HEK293T (cell line): ENCODE results near the gene GEMIN4.

Experiments used
- FOXK2 ChIP-seq: fragments of 450-650 bp; IDR thresholded peaks from 2 replicates; pipeline ENCODE4 v1.6.1; 2016; ENCODE audit warnings: mild to moderate bottlenecking
- FOXM1 ChIP-seq: fragments of 450-650 bp; IDR thresholded peaks from 2 replicates; pipeline ENCODE4 v1.6.1; 2017; ENCODE audit warnings: mild to moderate bottlenecking, borderline replicate concordance
- LEF1 ChIP-seq: fragments of 450-650 bp; IDR thresholded peaks from 2 replicates; pipeline ENCODE4 v1.6.1; 2017; ENCODE audit warnings: mild to moderate bottlenecking, borderline replicate concordance
- SP1 ChIP-seq: fragments of 450-650 bp; IDR thresholded peaks from 2 replicates; pipeline ENCODE4 v1.6.1; 2017
- SUZ12 ChIP-seq: fragments of 450-650 bp; IDR thresholded peaks from 2 replicates; pipeline ENCODE4 v1.6.1; 2016; ENCODE audit warnings: mild to moderate bottlenecking

DNA sequence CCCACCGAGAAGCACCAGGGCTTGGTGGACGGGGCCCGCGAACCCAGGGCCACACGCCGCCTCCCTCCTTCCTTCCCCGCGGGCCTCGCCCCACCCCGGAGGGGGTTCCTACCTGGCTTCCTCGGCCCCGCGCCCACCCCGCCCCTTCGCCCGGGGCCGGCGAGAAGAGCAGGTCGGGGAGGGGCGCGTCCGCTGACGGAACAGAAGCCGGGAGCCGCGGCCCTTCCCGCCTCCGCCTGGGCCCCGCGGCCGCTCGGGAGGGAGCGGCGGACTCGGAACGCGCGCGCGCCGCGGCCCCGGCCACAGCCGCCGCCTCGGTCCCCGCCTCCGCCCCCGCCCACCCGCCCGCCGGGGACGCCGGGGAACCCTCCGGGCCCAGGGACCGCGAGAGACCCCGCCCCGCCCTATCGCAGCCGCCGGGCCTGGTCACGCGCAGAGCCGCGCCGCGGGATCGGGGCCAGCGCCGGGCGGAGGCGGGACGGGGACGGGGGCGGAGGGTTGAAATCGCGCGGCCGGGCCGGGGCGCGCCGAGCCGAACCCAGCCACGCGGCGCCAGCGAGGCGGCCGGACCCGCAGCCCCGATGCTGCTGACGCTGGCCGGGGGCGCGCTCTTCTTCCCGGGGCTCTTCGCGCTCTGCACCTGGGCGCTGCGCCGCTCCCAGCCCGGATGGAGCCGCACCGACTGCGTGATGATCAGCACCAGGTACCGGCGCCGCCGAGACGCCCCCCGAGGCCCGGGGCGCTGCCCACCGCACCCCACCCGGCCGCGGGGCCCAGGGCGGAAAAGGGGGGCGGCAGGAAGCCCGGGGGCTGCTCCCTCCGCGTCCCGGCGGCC is 19.8 kb downstream of the GEMIN4 start, which contains the start of gene TLCD3A:
- no peak for TF ChIP-seq SP1
- TF ChIP-seq FOXK2 = no peak
- TF ChIP-seq LEF1 = 0 out of 2 replicates have a peak, but pooled peaks have one; percentile 7
- no peak for TF ChIP-seq SUZ12
- TF ChIP-seq FOXM1 = no peak
